Ovary (tissue), 9 donors: ENCODE measurements around the gene UNC5C. TPM values are rescaled to one million over a fixed set of nuclear protein-coding genes. Genes with fewer than 3 reads are reported as not detected.

Experiments
- DNase-seq, 5 donors: peaks; one replicate each; pipeline ENCODE4 v3.0.0-alpha.2; 2019 to 2020
- H3K27ac ChIP-seq, 2 donors: fragments of 200-600 bp; one replicate each; pipeline versions ENCODE4 v1.5.1 to v1.8.0; 2019 to 2022
- H3K27me3 ChIP-seq: fragments of 200-600 bp; one replicate; pipeline ENCODE4 v1.8.0; 2022
- H3K36me3 ChIP-seq: fragments of 200-600 bp; sonication (generic); one replicate; pipeline ENCODE4 v1.5.1; 2019
- H3K4me1 ChIP-seq: one replicate; pipeline ENCODE4 v1.8.1; 2013; ENCODE audit warnings: mild to moderate bottlenecking, moderate library complexity; ENCODE audit not compliant: insufficient read depth
- H3K4me3 ChIP-seq: fragments of 200-600 bp; sonication (generic); one replicate; pipeline ENCODE4 v1.5.1; 2017
- H3K9me3 ChIP-seq, 2 donors: fragments of 200-600 bp in 1 of 2; sonication (generic) in 1 of 2; one replicate each; pipeline versions ENCODE4 v1.5.1 to v1.8.1; 2013 to 2019; ENCODE audit warnings: mild to moderate bottlenecking in 1 of 2, moderate library complexity in 1 of 2
- EP300 ChIP-seq: sonication (generic); formaldehyde crosslinking; IDR thresholded peaks from one replicate; pipeline ENCODE4 v1.6.1; 2017; ENCODE audit warnings: antibody characterized with exemption
- POLR2A ChIP-seq: fragments of 450-650 bp; IDR thresholded peaks from one replicate; pipeline ENCODE4 v1.6.1; 2017; ENCODE audit warnings: antibody characterized with exemption, mild to moderate bottlenecking, moderate library complexity
- WGBS, 3 donors: extraction: QIAGEN DNeasy Blood & Tissue Kit in 1 of 3; methylation state at CpG; one replicate each; pipeline versions ENCODE4 v1.1.5 to v1.1.7; 2013 to 2017; 5-methylcytosine and 5-hydroxymethylcytosine counted together
- intact Hi-C, 4 donors: fragments of 100-400 bp; cut with DNase I; formaldehyde crosslinking; loops; one replicate each; pipeline versions ENCODE4 v1.11.0 to v1.15.1; 2022 to 2023
- polyA plus RNA-seq, 2 donors: library from polyadenylated mRNA; stranded (reverse); fragments of 200-250 nt in 1 of 2; fragments of 350-450 nt in 1 of 2; fragmentation: Illumina TruSeq in 1 of 2; extraction: RNeasy Lipid Tissue Mini Kit (QIAGEN cat#74804) in 1 of 2; gene quantifications; one replicate each; pipeline ENCODE4 v1.2.3, GENCODE V29; 2013 to 2014
- total RNA-seq, 7 donors: library from RNA; depleted of rRNA in 2 of 7; stranded (reverse); fragments of >200 nt in 2 of 7; fragmentation: NEBNext Ultra II Directional in 3 of 7; extraction: Animal tissue kit (Norgen Biotek cat#: 25700) in 3 of 7; gene quantifications; one replicate each; pipeline versions ENCODE4 v1.1.0 to v1.2.4, GENCODE V29; 2016 to 2023
- TF ChIP-seq, protein P1 (sequence below), 3 donors: fragments of 450-650 bp in 2 of 3; fragments of 200-600 bp in 1 of 3; IDR thresholded peaks; one replicate each; pipeline versions ENCODE4 v1.5.1 to v1.8.0; 2016 to 2022; ENCODE audit warnings: antibody characterized with exemption in 3 of 3, mild to moderate bottlenecking in 1 of 3
- donor health status: DM: no; HTN: no; CAD: no; lungs with moderate emphysema.
- donor health status: DM: no; HTN: no; CAD: no.
- donor health status: Bipolar disorder and iron deficiency.
- donor health status: DM: yes; HTN: yes; CAD: no.
- donor health status: DM: no; HTN: no; CAD: no.
- donor health status: DM: yes; HTN: yes; CAD: no.

Gene UNC5C
- total and polyA plus RNA-seq, 9 donors = 1.8 to 9.4 (median 3.9) TPM

- WGBS, 3 donors = 73 to 81% (median 76%) methylated on average over 5 of the region's 5 CpGs
- TF ChIP-seq EP300 = no peak
- TF ChIP-seq, protein P1, sequence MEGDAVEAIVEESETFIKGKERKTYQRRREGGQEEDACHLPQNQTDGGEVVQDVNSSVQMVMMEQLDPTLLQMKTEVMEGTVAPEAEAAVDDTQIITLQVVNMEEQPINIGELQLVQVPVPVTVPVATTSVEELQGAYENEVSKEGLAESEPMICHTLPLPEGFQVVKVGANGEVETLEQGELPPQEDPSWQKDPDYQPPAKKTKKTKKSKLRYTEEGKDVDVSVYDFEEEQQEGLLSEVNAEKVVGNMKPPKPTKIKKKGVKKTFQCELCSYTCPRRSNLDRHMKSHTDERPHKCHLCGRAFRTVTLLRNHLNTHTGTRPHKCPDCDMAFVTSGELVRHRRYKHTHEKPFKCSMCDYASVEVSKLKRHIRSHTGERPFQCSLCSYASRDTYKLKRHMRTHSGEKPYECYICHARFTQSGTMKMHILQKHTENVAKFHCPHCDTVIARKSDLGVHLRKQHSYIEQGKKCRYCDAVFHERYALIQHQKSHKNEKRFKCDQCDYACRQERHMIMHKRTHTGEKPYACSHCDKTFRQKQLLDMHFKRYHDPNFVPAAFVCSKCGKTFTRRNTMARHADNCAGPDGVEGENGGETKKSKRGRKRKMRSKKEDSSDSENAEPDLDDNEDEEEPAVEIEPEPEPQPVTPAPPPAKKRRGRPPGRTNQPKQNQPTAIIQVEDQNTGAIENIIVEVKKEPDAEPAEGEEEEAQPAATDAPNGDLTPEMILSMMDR (IDR thresholded peaks at IDR 0.05) = no peak
- TF ChIP-seq POLR2A = no peak
- no peak for DNase-seq
- intact Hi-C loops = no loop called here
- no peaks in the 10 kb centered on the region for H3K27me3 ChIP-seq
- H3K4me1 ChIP-seq = no peaks in the 10 kb centered on the region
- no peak overlapping the region for H3K4me3 ChIP-seq
- no peak overlapping the region for H3K27ac ChIP-seq
- no peaks in the 10 kb centered on the region for H3K36me3 ChIP-seq
- H3K9me3 ChIP-seq = no peaks in the 10 kb centered on the region
Measured at GRCh38 chr4:95214408-95214807, 334.4 kb downstream of the UNC5C start.

GRCh38 chr4:95213366-95213765, 335.4 kb downstream of the UNC5C start:
- intact Hi-C loops = no loop called here
- WGBS, 3 donors = 72 to 79% (median 74%) methylated on average over 8 of the region's 8 CpGs
- Histone ChIP-seq H3K4me1 (no peaks in the 10 kb centered on the region), H3K27me3 (no peaks in the 10 kb centered on the region), H3K9me3 (no peaks in the 10 kb centered on the region), H3K36me3 (no peaks in the 10 kb centered on the region), H3K27ac (no peak overlapping the region), H3K4me3 (no peak overlapping the region)
- DNase-seq = no peak
- TF ChIP-seq, protein P1 (IDR thresholded peaks at IDR 0.05) = no peak
- TF ChIP-seq EP300 (no peak), POLR2A (no peak)

DNA sequence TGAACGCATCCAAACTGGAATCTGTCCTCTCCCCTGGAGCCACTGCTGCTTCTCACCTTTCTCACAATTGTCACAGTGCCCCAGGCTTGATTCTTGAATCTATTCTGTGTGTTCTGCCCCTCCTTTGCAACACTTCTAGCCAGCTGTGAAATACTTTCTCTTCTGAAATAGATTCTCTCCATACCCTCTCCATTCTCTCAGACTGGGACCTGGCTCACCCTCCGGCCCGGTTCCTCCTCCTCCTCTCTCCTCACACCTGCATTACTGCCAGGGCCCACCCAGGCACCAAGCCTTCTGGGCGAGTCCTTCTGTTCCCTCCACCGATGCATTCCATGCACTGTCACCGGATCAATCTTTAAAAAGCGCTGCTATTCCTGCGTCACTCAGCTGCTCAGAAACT, 336.1 kb downstream of the UNC5C start:
- no peak overlapping the region for H3K27ac ChIP-seq
- H3K4me3 ChIP-seq = no peak overlapping the region
- WGBS, 3 donors = 93 to 97% (median 96%) methylated on average over 8 of the region's 8 CpGs
- no peaks in the 10 kb centered on the region for H3K9me3 ChIP-seq
- intact Hi-C loops = no loop called here
- H3K4me1 ChIP-seq = no peaks in the 10 kb centered on the region
- TF ChIP-seq POLR2A (no peak), EP300 (no peak)
- TF ChIP-seq, protein P1 (IDR thresholded peaks at IDR 0.05) = no peak
- H3K36me3 ChIP-seq = no peaks in the 10 kb centered on the region
- DNase-seq = no peak
- no peaks in the 10 kb centered on the region for H3K27me3 ChIP-seq

DNA sequence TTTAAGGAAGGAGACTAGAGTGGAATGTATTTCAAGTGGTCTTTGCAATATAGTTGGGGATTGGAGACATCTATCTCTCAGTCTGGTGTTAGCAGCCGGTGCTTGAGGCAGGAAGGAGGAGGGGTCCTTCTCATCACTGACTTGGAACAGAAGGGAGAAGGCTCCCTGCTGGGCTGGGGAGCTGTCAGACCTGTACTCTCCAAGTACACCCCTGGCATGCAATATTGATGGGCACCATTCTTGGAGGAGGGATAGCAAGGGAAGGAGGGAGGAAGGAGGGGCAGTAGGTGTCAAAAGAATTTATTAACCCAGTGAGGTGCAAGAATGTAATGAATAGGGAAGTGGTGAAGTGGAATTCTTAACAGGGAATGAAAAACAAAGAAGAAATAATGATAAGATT, 338.8 kb downstream of the UNC5C start:
- no peaks in the 10 kb centered on the region for H3K4me1 ChIP-seq
- H3K9me3 ChIP-seq = no peaks in the 10 kb centered on the region
- no peaks in the 10 kb centered on the region for H3K27me3 ChIP-seq
- H3K4me3 ChIP-seq = no peak overlapping the region
- H3K36me3 ChIP-seq = no peaks in the 10 kb centered on the region
- H3K27ac ChIP-seq = no peak overlapping the region
- no peak for DNase-seq
- TF ChIP-seq POLR2A = no peak
- TF ChIP-seq, protein P1 (IDR thresholded peaks at IDR 0.05) = no peak
- no peak for TF ChIP-seq EP300
- 68 to 96% (median 94%) methylated on average over 1 of the region's 1 CpG for WGBS, 3 donors
- intact Hi-C loops = no loop called here

DNA sequence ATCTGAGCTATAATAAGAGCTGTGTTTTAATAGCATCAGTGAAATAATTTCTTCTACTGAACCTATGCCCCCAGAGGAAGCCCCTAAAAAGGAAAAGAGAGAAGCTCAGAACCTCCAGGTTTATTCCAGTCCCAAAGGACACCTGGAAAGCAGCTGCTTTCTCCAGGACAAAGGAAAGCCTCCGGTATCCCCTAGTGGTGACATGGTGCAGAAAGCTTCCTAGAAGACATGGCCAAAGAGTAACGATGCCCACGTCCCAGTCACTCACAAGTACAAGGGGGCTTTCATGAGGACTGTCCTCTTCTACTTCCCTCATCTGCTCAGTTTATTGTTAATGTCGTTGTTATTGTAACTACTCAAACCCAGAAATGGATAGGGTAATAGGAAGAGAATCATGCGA, 343.9 kb downstream of the UNC5C start:
- no peaks in the 10 kb centered on the region for H3K9me3 ChIP-seq
- H3K36me3 ChIP-seq = no peaks in the 10 kb centered on the region
- no peak for DNase-seq
- intact Hi-C loops = no loop called here
- no peak overlapping the region for H3K27ac ChIP-seq
- 49 to 87% (median 80%) methylated on average over 5 of the region's 5 CpGs for WGBS, 3 donors
- no peaks in the 10 kb centered on the region for H3K27me3 ChIP-seq
- H3K4me1 ChIP-seq = no peaks in the 10 kb centered on the region
- no peak overlapping the region for H3K4me3 ChIP-seq
- TF ChIP-seq EP300 = no peak
- TF ChIP-seq POLR2A = no peak
- TF ChIP-seq, protein P1 (IDR thresholded peaks at IDR 0.05) = no peak
